Measurements from ENCODE around the gene TTN.

Gene TTN

GRCh38 chr2:178704876-178705275, 102.3 kb downstream of the TTN start:
- no peaks in the 10 kb centered on the region for H3K36me3 ChIP-seq (replicated peaks; ENCODE audit: low read depth, low read length)
- H3K4me2 ChIP-seq (ENCODE audit: low read length), result no peak overlapping the region
- H3K9me3 ChIP-seq (ENCODE audit: insufficient read depth, low read length), result no peaks in the 10 kb centered on the region
- no peaks in the 10 kb centered on the region for H3K79me2 ChIP-seq (ENCODE audit: low read length)
- H3K9ac ChIP-seq (ENCODE audit: low read length), result no peak overlapping the region
- no peak overlapping the region for H3K4me3 ChIP-seq (ENCODE audit: low read length)
- H4K20me1 ChIP-seq (ENCODE audit: insufficient read depth, low read length), result no peaks in the 10 kb centered on the region
- H3K4me1 ChIP-seq (ENCODE audit: low read length), result no peaks in the 10 kb centered on the region
- no peak overlapping the region for H3K27ac ChIP-seq (ENCODE audit: low read length)
- H2AFZ ChIP-seq (ENCODE audit: low read depth, low read length), result no peak overlapping the region
- no peaks in the 10 kb centered on the region for H3K27me3 ChIP-seq (ENCODE audit: low read depth, low read length)
- no peak for TF ChIP-seq EZH2phosphoT487 (IDR thresholded peaks at IDR 0.05; ENCODE audit: low read depth)
- no peak for TF ChIP-seq CTCF (IDR thresholded peaks at IDR 0.05; ENCODE audit: low read depth, low read length)

GRCh38 chr2:178702361-178702760, 104.9 kb downstream of the TTN start:
- Histone ChIP-seq H4K20me1 (ENCODE audit: insufficient read depth, low read length) (no peaks in the 10 kb centered on the region), H3K79me2 (ENCODE audit: low read length) (no peaks in the 10 kb centered on the region), H3K27me3 (ENCODE audit: low read depth, low read length) (no peaks in the 10 kb centered on the region), H3K36me3 (replicated peaks; ENCODE audit: low read depth, low read length) (no peaks in the 10 kb centered on the region), H3K9ac (ENCODE audit: low read length) (no peak overlapping the region), H3K9me3 (ENCODE audit: insufficient read depth, low read length) (no peaks in the 10 kb centered on the region), H3K4me2 (ENCODE audit: low read length) (no peak overlapping the region), H2AFZ (ENCODE audit: low read depth, low read length) (no peak overlapping the region), H3K27ac (ENCODE audit: low read length) (no peak overlapping the region), H3K4me3 (ENCODE audit: low read length) (no peak overlapping the region), H3K4me1 (ENCODE audit: low read length) (no peaks in the 10 kb centered on the region)
- TF ChIP-seq CTCF (IDR thresholded peaks at IDR 0.05; ENCODE audit: low read depth, low read length) (no peak), EZH2phosphoT487 (IDR thresholded peaks at IDR 0.05; ENCODE audit: low read depth) (no peak)

GRCh38 chr2:178700922-178701342, 106.3 kb downstream of the TTN start:
- Histone ChIP-seq H3K27ac (ENCODE audit: low read length) (no peak overlapping the region), H2AFZ (ENCODE audit: low read depth, low read length) (peak overlapping the region; percentile 43; the same call in 1 of the 2 replicates), H4K20me1 (ENCODE audit: insufficient read depth, low read length) (no peaks in the 10 kb centered on the region), H3K4me1 (ENCODE audit: low read length) (no peaks in the 10 kb centered on the region), H3K9ac (ENCODE audit: low read length) (no peak overlapping the region), H3K27me3 (ENCODE audit: low read depth, low read length) (no peaks in the 10 kb centered on the region), H3K36me3 (replicated peaks; ENCODE audit: low read depth, low read length) (no peaks in the 10 kb centered on the region), H3K4me3 (ENCODE audit: low read length) (no peak overlapping the region), H3K4me2 (ENCODE audit: low read length) (peak overlapping the region; percentile 33), H3K79me2 (ENCODE audit: low read length) (no peaks in the 10 kb centered on the region), H3K9me3 (ENCODE audit: insufficient read depth, low read length) (no peaks in the 10 kb centered on the region)
- TF ChIP-seq CTCF (IDR thresholded peaks at IDR 0.05; ENCODE audit: low read depth, low read length), result peak; percentile 85
- TF ChIP-seq EZH2phosphoT487 (IDR thresholded peaks at IDR 0.05; ENCODE audit: low read depth), result no peak

- Histone ChIP-seq H3K9me3 (ENCODE audit: insufficient read depth, low read length) (no peaks in the 10 kb centered on the region), H4K20me1 (ENCODE audit: insufficient read depth, low read length) (no peaks in the 10 kb centered on the region), H3K4me1 (ENCODE audit: low read length) (no peaks in the 10 kb centered on the region), H3K27me3 (ENCODE audit: low read depth, low read length) (no peaks in the 10 kb centered on the region), H2AFZ (ENCODE audit: low read depth, low read length) (no peak overlapping the region), H3K4me3 (ENCODE audit: low read length) (no peak overlapping the region), H3K9ac (ENCODE audit: low read length) (no peak overlapping the region), H3K27ac (ENCODE audit: low read length) (no peak overlapping the region), H3K4me2 (ENCODE audit: low read length) (no peak overlapping the region), H3K79me2 (ENCODE audit: low read length) (no peaks in the 10 kb centered on the region), H3K36me3 (replicated peaks; ENCODE audit: low read depth, low read length) (no peaks in the 10 kb centered on the region)
- no peak for TF ChIP-seq EZH2phosphoT487 (IDR thresholded peaks at IDR 0.05; ENCODE audit: low read depth)
- no peak for TF ChIP-seq CTCF (IDR thresholded peaks at IDR 0.05; ENCODE audit: low read depth, low read length)
Observed at GRCh38 chr2:178700136-178700535, 107.1 kb downstream of the TTN start.

Data from OCI-LY3 (cell line).